Suprapubic skin (tissue), 4 donors: ENCODE data around the gene GTSE1. TPM values are rescaled to one million over a fixed set of nuclear protein-coding genes. Genes with fewer than 3 reads are reported as not detected.

Experiments
- DNase-seq, 2 donors: peaks; one replicate each; pipeline ENCODE4 v3.0.0-alpha.2; 2019; ENCODE audit warnings: low spot score in 2 of 2
- H3K27ac ChIP-seq: fragments of 200-600 bp; sonication (generic); one replicate; pipeline ENCODE4 v1.5.1; 2019
- H3K27me3 ChIP-seq: fragments of 200-600 bp; sonication (generic); one replicate; pipeline ENCODE4 v1.5.1; 2019
- H3K36me3 ChIP-seq: fragments of 200-600 bp; sonication (generic); one replicate; pipeline ENCODE4 v1.5.1; 2019
- H3K4me1 ChIP-seq: fragments of 200-600 bp; sonication (generic); one replicate; pipeline ENCODE4 v1.5.1; 2019
- H3K4me3 ChIP-seq: fragments of 200-600 bp; sonication (generic); one replicate; pipeline ENCODE4 v1.5.1; 2019; ENCODE audit warnings: mild to moderate bottlenecking
- H3K9me3 ChIP-seq: fragments of 200-600 bp; sonication (generic); one replicate; pipeline ENCODE4 v1.5.1; 2019
- EP300 ChIP-seq: sonication (generic); formaldehyde crosslinking; IDR thresholded peaks from one replicate; pipeline ENCODE4 v1.6.1; 2017; ENCODE audit warnings: antibody characterized with exemption
- POLR2A ChIP-seq, 2 donors: fragments of 450-650 bp; IDR thresholded peaks; one replicate each; pipeline ENCODE4 v1.6.1; 2017; ENCODE audit warnings: antibody characterized with exemption in 2 of 2, mild to moderate bottlenecking in 2 of 2, moderate library complexity in 2 of 2
- POLR2AphosphoS5 ChIP-seq, 3 donors: sonication (generic); formaldehyde crosslinking; IDR thresholded peaks; one replicate each; pipeline ENCODE4 v1.6.1; 2017; ENCODE audit warnings: antibody characterized with exemption in 3 of 3
- WGBS: methylation state at CpG from one replicate; pipeline ENCODE4 v1.1.5; 2018; 5-methylcytosine and 5-hydroxymethylcytosine counted together
- total RNA-seq, 4 donors: library from RNA; depleted of rRNA; stranded (reverse); fragments of >200 nt; gene quantifications; one replicate each; pipeline ENCODE4 v1.1.0, GENCODE V29; 2016
- TF ChIP-seq, protein P1 (sequence below), 2 donors: fragments of 200-600 bp in 1 of 2; fragments of 450-650 bp in 1 of 2; sonication (generic) in 1 of 2; IDR thresholded peaks; one replicate each; pipeline ENCODE4 v1.5.1; 2016 to 2019; ENCODE audit warnings: antibody characterized with exemption in 2 of 2, mild to moderate bottlenecking in 1 of 2, moderate library complexity in 1 of 2

The GTSE1 gene
- total RNA-seq, 4 donors from 2014 or later, result 0.76 to 2.2 (median 1.8) TPM

DNA sequence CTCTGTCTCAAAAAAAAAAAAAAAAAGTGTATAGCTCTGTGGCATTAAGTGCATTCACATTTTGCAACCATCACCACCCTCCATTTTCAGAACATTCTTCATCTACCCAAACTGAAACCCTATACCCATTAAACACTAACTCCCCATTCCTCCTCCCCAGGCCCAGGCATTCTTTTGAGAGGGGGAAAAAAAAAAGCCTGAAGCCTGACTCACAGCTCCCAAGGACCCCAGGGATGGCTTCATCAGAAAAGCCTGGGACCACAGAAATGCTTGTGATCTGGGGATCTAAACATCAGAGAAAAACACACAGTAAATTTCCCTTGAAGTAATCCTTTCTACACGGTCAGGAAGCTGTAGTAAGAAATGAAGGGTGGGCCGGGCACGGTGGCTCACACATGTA is 10.7 kb upstream of the GTSE1 start:
- DNase-seq, result no peak
- no peak overlapping the region for H3K4me3 ChIP-seq
- no peaks in the 10 kb centered on the region for H3K9me3 ChIP-seq
- H3K27me3 ChIP-seq, result no peaks in the 10 kb centered on the region
- TF ChIP-seq, protein P1, sequence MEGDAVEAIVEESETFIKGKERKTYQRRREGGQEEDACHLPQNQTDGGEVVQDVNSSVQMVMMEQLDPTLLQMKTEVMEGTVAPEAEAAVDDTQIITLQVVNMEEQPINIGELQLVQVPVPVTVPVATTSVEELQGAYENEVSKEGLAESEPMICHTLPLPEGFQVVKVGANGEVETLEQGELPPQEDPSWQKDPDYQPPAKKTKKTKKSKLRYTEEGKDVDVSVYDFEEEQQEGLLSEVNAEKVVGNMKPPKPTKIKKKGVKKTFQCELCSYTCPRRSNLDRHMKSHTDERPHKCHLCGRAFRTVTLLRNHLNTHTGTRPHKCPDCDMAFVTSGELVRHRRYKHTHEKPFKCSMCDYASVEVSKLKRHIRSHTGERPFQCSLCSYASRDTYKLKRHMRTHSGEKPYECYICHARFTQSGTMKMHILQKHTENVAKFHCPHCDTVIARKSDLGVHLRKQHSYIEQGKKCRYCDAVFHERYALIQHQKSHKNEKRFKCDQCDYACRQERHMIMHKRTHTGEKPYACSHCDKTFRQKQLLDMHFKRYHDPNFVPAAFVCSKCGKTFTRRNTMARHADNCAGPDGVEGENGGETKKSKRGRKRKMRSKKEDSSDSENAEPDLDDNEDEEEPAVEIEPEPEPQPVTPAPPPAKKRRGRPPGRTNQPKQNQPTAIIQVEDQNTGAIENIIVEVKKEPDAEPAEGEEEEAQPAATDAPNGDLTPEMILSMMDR (IDR thresholded peaks at IDR 0.05), result no peak
- no peak for TF ChIP-seq EP300
- TF ChIP-seq POLR2AphosphoS5 (IDR thresholded peaks at IDR 0.05), result no peak
- TF ChIP-seq POLR2A (IDR thresholded peaks at IDR 0.05), result no peak
- WGBS, result 92% methylated on average over 3 of the region's 3 CpGs
- H3K4me1 ChIP-seq, result peaks cover 39% of the 10 kb centered on the region
- no peak overlapping the region for H3K27ac ChIP-seq
- H3K36me3 ChIP-seq, result peaks cover 63% of the 10 kb centered on the region

DNA sequence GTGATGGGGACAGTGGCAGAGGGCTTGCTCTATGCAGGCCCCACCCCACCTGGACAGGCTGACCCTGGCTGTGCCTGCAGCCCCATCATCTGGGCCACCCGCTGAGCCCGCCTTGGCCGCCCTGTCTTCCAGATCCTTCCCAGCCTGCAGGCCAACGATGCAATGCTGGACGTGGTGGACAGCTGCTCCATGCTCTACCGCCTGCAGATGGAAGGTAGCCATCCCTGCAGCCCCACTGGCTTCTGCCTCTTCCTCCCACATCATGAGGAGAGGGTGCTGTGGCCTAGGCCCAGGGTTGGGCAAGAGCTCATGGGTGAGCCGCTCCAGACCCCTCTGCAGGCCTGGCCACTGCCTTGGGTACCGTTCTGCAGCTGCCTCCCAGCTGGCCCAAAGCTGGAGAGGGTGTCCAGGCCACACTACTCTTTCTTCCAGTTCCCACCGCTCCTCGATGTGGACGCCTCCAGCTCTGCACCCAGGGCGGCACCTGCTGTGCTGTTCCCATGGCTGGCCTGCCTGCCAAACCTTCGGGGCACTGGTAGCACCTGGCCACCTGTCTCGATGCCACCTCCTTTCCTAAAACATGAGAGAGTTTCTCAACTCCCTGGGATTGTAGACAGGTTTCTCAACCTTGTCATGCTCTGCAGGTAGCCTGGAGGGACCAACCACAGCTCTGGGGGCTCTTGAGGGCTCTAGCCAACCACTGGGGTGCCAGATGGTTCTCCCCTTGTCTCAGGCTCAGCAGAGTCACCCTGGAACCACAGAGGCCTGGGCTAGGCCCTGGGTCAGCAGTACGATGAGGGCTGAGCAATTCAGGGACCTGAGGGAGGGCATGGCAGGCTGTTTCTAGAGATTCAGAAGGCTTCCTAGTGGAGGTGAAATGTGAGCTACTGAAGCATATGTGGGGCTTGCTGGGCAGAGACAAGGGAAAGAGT is 9.5 kb upstream of the GTSE1 start:
- no peak for TF ChIP-seq POLR2A (IDR thresholded peaks at IDR 0.05)
- no peak for TF ChIP-seq POLR2AphosphoS5 (IDR thresholded peaks at IDR 0.05)
- TF ChIP-seq, protein P1 (IDR thresholded peaks at IDR 0.05), result no peak
- no peak for TF ChIP-seq EP300

DNA sequence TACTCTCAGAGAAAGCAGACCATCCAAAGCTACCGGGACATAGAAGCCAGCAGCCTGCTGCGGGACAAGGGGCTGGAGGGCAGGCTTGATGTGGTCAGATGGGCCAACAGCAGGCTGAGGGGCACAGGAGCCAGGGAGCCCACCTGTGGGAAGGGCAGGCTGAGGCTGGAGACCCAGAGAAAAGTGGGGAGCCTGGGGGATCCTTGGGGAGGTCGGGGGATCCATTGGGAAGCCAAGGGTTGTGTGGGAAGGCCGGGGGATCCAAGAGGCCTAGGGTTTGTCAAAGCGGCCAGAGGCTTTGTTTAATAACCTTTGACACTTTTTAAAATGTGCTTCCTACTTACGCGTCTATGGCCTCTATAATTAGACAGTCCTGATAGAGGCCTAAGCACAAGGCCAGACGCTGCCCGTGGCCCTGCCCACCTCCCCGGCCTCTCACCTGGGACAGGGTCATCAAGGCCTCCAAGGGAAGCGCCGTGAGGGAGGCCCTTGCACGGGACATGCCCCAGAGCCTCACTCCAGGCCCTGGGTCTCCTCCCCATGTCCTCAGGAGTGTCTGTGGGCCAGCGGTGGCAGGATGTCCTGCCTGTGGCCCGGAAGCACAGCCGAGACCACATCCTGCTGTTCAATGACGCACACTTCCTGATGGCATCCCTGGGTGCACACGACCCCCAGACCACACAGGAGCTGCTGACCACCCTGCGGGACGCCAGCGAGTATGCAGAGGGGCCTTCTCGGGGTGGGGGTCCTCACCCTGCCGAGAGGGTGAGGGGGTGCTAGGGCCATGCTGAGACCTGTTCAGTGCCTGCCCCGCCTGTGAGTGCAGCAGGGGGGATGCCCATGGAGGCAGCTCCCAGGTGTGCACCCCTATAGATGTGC is 8.6 kb upstream of the GTSE1 start:
- TF ChIP-seq POLR2A (IDR thresholded peaks at IDR 0.05), result no peak
- TF ChIP-seq, protein P1 (IDR thresholded peaks at IDR 0.05), result no peak
- DNase-seq, result no peak
- H3K4me1 ChIP-seq, result peaks cover 45% of the 10 kb centered on the region
- H3K4me3 ChIP-seq, result no peak overlapping the region
- peaks cover 54% of the 10 kb centered on the region for H3K36me3 ChIP-seq
- no peaks in the 10 kb centered on the region for H3K27me3 ChIP-seq
- no peaks in the 10 kb centered on the region for H3K9me3 ChIP-seq
- no peak overlapping the region for H3K27ac ChIP-seq
- WGBS, result 71% methylated on average over 12 of the region's 24 CpGs

More for the DNA sequence above, 9.5 kb upstream of the GTSE1 start:
- Histone ChIP-seq H3K4me3 (no peak overlapping the region), H3K36me3 (peaks cover 61% of the 10 kb centered on the region), H3K4me1 (peaks cover 45% of the 10 kb centered on the region), H3K9me3 (no peaks in the 10 kb centered on the region), H3K27ac (no peak overlapping the region), H3K27me3 (no peaks in the 10 kb centered on the region)
- WGBS, result 100% methylated on average over 3 of the region's 15 CpGs
- no peak for DNase-seq

- WGBS, result 86% methylated on average over 6 of the region's 7 CpGs
- no peaks in the 10 kb centered on the region for H3K9me3 ChIP-seq
- H3K4me3 ChIP-seq, result no peak overlapping the region
- H3K4me1 ChIP-seq, result peaks cover 48% of the 10 kb centered on the region
- H3K27me3 ChIP-seq, result no peaks in the 10 kb centered on the region
- TF ChIP-seq POLR2A (IDR thresholded peaks at IDR 0.05) (no peak), POLR2AphosphoS5 (IDR thresholded peaks at IDR 0.05) (no peak), EP300 (no peak)
- TF ChIP-seq, protein P1 (IDR thresholded peaks at IDR 0.05), result no peak
- H3K27ac ChIP-seq, result no peak overlapping the region
- H3K36me3 ChIP-seq, result peaks cover 49% of the 10 kb centered on the region
- DNase-seq, result no peak
Measured at GRCh38 chr22:46288846-46289243, 7.8 kb upstream of the GTSE1 start.
